Nephron progenitor cell (in vitro differentiated cells): ENCODE measurements around the gene PTGER3.
"Not testable (repeated sequence)": the region's sequence is repeated elsewhere in the genome, so short reads cannot be mapped to it uniquely, and the experiment has no call there.

Experiments
- DNase-seq: peaks from one replicate; pipeline ENCODE4 v3.0.0; 2021
- H3K27ac Mint-ChIP-seq: 2 replicates; pipeline ENCODE4 v1.8.0; 2021; ENCODE audit warnings: mild to moderate bottlenecking, moderate library complexity, mixed read lengths
- H3K27me3 Mint-ChIP-seq: 2 replicates; pipeline ENCODE4 v1.8.0; 2021; ENCODE audit warnings: mild to moderate bottlenecking, low read depth, mixed read lengths; ENCODE audit not compliant: poor library complexity
- H3K36me3 Mint-ChIP-seq: 2 replicates; pipeline ENCODE4 v1.8.0; 2021; ENCODE audit warnings: low read depth, mixed read lengths
- H3K4me1 Mint-ChIP-seq: 2 replicates; pipeline ENCODE4 v1.8.0; 2021; ENCODE audit warnings: mixed read lengths
- H3K4me3 Mint-ChIP-seq: 2 replicates; pipeline ENCODE4 v1.8.0; 2021; ENCODE audit warnings: mild to moderate bottlenecking, moderate library complexity, mixed read lengths
- H3K9me3 Mint-ChIP-seq: 2 replicates; pipeline ENCODE4 v1.8.0; 2021; ENCODE audit warnings: mild to moderate bottlenecking, moderate library complexity, mixed read lengths
- CTCF ChIP-seq: fragments of 200-600 bp; sonication (generic); IDR thresholded peaks from 2 replicates; pipeline ENCODE4 v1.5.0; 2021; ENCODE audit warnings: antibody characterized with exemption

Gene PTGER3

GRCh38 chr1:70987497-70987896, 60.1 kb downstream of the PTGER3 start:
- H3K27me3 Mint-ChIP-seq: peaks cover 3% of the 10 kb centered on the region
- H3K36me3 Mint-ChIP-seq: no peaks in the 10 kb centered on the region
- H3K4me1 Mint-ChIP-seq: no peaks in the 10 kb centered on the region
- H3K9me3 Mint-ChIP-seq: no peaks in the 10 kb centered on the region
- TF ChIP-seq CTCF: no peak
- DNase-seq: no peak
- H3K4me3 Mint-ChIP-seq: no peak overlapping the region
- no peak overlapping the region for H3K27ac Mint-ChIP-seq

- H3K36me3 Mint-ChIP-seq, H3K9me3 Mint-ChIP-seq, DNase-seq, H3K4me3 Mint-ChIP-seq, H3K4me1 Mint-ChIP-seq, H3K27me3 Mint-ChIP-seq, H3K27ac Mint-ChIP-seq: not testable (repeated sequence)
These were observed 61.8 kb downstream of the PTGER3 start for GRCh38 chr1:70985776-70986225.

- not testable (repeated sequence) for H3K36me3 Mint-ChIP-seq, H3K4me3 Mint-ChIP-seq, H3K27ac Mint-ChIP-seq, H3K4me1 Mint-ChIP-seq, H3K27me3 Mint-ChIP-seq, H3K9me3 Mint-ChIP-seq, DNase-seq
These were observed 62.3 kb downstream of the PTGER3 start for GRCh38 chr1:70985278-70985677.

- H3K36me3 Mint-ChIP-seq: no peaks in the 10 kb centered on the region
- peaks cover 19% of the 10 kb centered on the region for H3K27me3 Mint-ChIP-seq
- no peak overlapping the region for H3K4me3 Mint-ChIP-seq
- no peaks in the 10 kb centered on the region for H3K9me3 Mint-ChIP-seq
- no peak for TF ChIP-seq CTCF
- DNase-seq: no peak
- no peak overlapping the region for H3K27ac Mint-ChIP-seq
- no peaks in the 10 kb centered on the region for H3K4me1 Mint-ChIP-seq
These were observed 67.3 kb downstream of the PTGER3 start for GRCh38 chr1:70980361-70980760.

- Mint-ChIP-seq H3K36me3 (no peaks in the 10 kb centered on the region), H3K27me3 (peaks cover 19% of the 10 kb centered on the region), H3K9me3 (no peaks in the 10 kb centered on the region), H3K27ac (no peak overlapping the region), H3K4me3 (no peak overlapping the region), H3K4me1 (no peaks in the 10 kb centered on the region)
- no peak for TF ChIP-seq CTCF
- no peak for DNase-seq
These were observed 67.7 kb downstream of the PTGER3 start for GRCh38 chr1:70979881-70980280.

- no peak for DNase-seq
- H3K36me3 Mint-ChIP-seq: no peaks in the 10 kb centered on the region
- no peak overlapping the region for H3K4me3 Mint-ChIP-seq
- no peak for TF ChIP-seq CTCF
- H3K27me3 Mint-ChIP-seq: peaks cover 19% of the 10 kb centered on the region
- no peaks in the 10 kb centered on the region for H3K9me3 Mint-ChIP-seq
- no peak overlapping the region for H3K27ac Mint-ChIP-seq
- H3K4me1 Mint-ChIP-seq: no peaks in the 10 kb centered on the region
These were observed 68.3 kb downstream of the PTGER3 start for GRCh38 chr1:70979313-70979712.

GRCh38 chr1:70978623-70979022, 69.0 kb downstream of the PTGER3 start:
- no peak for DNase-seq
- no peaks in the 10 kb centered on the region for H3K36me3 Mint-ChIP-seq

More at GRCh38 chr1:70978623-70979022, 69.0 kb downstream of the PTGER3 start:
- H3K9me3 Mint-ChIP-seq: no peaks in the 10 kb centered on the region
- H3K4me1 Mint-ChIP-seq: peaks cover 5% of the 10 kb centered on the region
- peaks cover 17% of the 10 kb centered on the region for H3K27me3 Mint-ChIP-seq
- TF ChIP-seq CTCF: no peak
- no peak overlapping the region for H3K27ac Mint-ChIP-seq
- H3K4me3 Mint-ChIP-seq: no peak overlapping the region
